GM21723 (cell line): ENCODE results near the gene PBX4.

Experiments
- ATAC-seq: cut with Tn5 transposase; IDR thresholded peaks from one replicate; pipeline ENCODE4 v1.9.1; 2021; ENCODE audit warnings: mild to moderate bottlenecking, moderate library complexity; ENCODE audit not compliant: unreplicated experiment

PBX4 gene

DNA sequence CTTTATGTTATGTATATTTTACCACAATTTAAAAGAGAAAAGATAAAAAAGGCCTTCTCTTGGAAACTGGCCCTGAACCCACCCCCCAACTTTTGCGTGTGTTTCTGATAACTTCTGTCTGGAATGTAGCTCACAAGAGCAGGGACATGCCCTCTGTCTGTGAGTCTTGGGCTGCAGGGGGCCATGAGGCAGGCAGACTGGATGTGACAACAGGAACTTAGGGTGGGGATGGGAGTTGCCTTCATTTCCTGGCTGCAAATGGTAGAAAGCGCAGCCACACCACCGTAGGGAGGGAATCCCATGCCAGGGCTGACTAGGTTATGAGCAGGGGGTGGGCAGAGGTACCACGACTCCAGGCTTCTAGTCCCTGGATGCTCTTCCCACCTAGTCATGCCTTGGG lies 58.6 kb downstream of the PBX4 start:
- no peak for ATAC-seq

DNA sequence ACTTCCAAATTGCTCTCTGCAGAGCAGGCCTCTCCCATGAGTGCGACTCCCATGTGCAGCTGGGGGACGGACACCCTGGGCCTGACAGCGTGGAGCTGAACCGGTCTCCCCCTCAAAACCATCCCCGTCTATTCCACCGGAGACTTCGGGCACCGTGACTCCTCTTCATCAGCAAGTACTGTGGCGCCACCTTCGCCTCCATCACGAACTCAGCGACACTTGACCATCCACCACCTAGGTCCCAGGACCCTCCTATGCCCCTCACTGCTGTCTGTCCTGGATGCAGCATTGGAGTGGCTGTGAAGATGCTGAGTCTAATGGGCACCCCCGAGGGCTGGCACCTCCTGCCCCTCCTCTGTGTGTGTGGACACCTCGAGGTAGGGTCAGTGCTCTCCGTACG lies 59.9 kb downstream of the PBX4 start:
- ATAC-seq: no peak

DNA sequence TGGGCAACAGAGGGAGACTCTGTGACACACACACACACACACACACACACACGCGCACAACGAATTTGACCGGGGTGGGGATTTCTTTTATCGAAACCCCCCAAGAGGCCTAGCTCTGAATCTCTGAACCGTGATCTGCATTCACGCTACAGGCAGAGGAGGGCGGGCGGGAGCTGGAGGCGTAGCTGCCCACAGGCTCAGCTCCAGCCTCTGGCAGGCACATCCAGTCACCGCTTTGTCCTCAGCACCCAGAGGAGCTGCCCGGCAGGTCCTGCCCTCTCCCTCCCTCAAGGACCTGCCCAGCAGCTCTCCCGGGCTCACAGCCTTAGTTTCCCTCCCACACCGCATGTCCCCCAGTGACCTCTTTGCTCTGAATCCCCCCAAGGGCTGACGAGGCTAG lies 60.4 kb downstream of the PBX4 start:
- ATAC-seq: no peak

DNA sequence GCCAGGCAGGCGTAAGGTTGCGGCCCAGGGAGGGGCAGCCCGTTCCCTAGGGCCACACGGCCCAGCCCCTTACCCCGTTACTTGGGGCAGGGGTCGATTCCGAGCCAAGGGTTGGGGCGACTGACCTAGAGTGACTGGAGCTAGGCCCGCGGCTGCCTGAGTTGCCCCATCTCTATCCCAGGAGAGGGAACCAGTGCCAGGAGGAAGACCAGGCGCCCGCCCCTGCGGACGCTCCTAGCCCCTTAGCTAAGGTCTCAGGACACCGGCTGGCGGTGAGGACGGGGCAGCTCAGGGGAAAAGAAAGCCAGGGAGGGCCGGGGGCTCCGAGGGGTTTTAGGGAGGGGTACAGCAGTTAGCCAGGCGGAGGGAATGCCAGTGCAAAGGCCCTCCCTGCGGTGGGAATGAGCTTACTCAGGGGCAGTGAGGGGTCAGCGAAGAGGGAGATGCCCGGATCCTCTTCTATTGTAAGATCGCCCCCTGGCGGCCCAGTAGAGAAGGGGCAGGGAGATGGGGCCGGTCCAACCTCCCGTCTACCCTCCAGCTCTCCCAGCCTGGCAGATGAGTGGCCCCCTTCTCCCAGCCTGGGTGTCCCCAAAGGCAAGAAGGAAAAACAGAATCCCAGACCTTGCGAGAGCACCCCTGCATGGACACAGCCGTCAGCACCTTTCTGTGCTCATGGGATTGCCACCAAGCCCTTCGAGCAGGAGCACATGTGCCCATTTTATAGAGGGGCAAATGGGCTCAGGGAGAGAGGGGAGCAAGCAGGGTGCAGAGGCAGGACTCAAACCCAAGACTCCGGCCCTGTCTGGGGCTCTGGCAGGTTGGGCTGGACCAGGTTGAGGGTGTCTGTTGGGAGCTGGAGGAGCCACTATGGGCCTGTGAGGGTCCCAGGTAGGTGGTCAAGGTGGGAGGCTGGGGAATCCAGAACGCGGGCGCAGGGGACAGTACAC lies 64.1 kb downstream of the PBX4 start:
- no peak for ATAC-seq

DNA sequence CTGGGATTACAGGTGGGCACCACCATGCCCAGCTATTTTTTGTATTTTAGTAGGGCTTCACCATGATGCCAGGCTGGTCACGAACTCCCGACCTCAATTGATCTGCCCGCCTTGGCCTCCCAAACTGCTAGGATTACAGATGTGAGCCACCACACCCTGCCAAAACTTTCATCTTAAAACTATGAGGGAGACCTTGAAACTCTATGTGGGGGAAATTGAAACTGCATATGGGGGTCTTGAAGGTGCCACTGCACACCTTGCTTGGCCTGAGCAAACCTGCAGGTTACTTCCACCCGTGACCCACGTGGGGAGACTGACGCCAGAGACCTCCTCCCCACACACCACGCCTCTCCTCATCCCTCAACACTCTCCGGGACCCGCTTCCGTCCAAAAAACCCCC lies 64.8 kb downstream of the PBX4 start:
- ATAC-seq: no peak

DNA sequence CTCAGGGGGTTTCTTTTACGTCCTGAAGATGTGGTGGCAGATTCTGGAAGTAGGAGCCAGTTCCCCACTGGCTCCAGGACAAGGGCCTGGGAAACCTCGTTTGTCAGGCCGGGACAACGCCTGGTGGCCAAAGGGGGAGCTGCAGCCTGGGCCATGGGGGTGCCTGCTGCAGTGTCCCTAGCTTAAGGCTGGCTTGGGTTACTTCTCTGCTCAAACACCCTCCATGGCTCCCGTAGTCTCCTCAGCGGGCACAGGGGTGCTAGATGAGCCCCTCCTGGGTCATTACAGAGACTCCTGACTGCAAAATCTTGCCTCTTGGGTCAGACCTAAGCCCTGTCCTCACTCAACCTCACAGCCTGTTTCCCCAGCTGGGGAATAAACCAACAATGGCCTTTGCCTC lies 65.7 kb downstream of the PBX4 start:
- ATAC-seq: no peak

DNA sequence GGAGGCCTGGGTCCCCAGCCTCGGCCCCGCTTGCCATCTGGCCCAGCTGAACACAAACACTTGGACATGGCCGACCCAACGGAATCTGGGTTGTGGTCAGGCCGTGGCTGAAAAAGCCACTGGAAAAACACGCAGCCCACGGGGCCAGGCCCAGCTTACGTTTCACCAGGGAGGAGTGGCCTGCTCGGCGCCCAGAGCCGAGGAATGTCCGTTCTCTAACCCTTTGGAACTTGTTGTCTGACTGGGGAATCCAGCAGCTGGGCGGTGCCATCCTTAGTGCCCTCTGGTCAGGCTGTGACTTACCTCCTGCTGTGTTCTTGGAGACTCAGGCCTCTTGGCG lies 66.7 kb downstream of the PBX4 start:
- no peak for ATAC-seq

DNA sequence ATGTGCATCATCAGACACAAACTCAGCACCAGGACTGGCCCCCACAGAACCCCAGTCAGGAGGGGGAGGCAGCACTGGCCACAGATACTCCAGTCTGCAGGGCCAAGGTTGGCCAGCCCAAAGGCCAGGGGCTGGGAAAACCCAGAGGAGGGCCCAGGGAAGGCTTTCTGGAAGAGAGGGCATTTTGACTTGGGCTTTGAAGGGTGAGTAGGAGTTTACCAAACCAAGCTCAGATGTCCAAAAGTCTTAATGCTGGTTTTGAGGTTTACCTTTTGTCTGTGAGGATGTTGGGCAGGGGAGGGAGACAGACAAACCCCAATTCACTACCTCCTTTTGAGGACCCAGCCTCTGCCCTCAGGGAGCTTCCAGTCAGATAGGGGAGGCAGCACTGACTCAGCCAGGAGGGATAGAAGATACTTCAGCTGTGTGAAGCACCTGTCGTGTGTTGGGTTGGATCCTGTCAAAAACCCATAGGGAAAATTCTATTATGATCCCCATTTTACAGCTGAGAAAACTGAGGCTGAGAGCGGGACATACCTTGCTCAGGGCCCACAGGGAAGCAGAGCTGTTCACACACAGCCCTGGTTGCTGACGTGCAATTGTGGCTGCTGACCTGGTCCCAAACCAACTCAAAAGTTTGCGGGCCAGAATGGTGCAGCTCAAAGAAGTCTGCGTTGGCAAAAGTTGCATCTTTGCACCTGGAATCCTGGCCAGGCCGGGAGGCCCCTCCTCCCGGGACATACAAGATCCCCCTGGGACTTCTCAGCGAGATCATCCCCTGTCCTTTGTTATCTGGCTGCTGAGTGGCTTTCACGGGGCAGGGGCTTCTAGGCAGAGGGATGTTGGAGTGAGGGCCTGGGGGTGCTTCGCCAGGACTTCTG lies 67.3 kb downstream of the PBX4 start:
- ATAC-seq: no peak

DNA sequence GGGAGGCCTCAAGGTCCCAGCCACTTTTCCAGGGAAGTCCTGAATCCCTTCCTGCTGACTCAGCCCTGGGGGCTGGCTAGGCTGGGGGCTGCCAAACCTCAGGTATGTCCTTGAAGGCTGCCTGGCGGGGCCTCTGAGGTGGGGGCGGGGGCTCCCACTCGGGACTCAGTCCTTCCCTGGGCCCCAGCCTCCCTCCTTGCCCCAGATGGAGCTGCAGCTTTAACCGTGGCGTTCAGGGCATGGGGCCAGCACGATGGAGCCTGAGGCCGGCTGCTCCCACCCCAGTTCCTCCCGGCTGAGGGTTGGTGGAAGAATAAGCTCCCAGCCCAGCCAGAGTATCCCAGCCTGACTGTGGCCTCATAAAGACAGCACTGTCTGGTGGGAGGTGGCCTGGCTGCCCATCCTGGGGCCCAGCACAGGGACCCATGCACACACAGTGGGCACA lies 68.0 kb downstream of the PBX4 start:
- ATAC-seq: no peak

DNA sequence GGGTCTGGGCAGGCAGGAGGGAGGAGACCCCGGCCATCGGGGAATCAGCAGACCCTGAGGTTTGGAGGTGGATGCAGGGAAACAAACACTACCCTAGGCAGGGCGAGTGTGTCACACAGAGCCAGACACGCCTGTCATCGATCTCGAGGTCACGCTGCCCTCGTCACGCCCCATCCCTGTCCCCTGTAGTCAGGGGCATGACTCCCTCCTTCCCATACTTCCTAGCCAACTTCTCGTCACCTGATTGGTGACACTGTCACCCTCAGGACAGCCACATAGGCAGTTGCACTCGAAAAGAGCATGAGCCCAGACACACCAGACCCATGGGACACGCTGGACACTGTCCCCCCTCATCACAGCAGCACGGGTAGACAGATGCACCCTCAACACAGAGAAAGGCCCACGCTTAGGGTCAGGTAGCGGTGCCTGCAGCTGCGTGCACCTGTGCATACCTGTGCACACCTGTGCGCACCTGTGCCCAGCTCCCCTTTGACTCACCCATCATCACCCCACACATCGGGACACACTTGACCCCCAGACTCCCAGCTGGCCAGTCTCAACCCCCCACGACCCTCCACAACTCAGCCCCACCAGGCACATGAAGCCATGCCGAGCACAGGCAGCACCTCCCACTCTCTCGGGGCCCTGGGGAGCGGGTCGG lies 68.6 kb downstream of the PBX4 start:
- ATAC-seq: no peak

DNA sequence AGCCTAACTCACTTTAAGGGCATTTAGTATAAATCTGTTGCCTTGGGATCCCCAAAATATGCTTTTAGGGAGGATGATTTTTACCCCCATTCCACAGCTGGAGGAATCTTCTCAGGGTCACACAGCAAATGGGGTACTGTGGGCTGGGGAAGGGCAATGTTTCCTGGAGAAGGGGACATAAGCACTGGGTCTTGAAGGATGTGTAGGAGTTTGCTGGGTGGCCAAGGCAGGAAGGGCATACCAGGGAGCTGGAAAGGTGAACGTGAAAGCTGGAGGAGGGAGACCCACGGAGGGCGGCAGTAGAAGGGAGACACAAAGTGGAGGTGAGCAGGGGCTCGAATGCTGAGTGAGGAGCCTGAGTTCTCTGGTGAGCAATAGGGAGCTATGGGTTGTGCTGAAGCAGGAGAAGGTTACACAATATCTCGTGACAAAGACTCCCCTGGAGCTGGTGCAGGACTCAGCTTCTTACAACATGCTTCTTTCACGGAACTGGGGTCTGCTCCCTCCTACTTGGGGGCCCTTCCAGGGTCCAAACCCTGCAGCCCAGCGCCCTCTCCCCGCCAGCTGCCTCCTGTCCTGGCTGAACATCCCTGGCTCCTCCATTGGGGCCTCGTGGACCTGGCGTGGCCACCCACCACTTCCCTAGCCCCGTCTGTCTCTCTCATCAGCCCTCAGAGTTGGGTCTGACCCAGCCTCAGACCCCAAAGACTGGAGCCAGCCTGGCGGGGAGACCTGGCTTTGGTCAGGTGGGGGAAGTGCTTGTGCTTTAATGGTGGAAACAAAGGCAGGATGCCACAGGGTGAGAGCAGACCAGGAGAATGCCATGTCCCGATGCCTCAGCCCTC lies 69.3 kb downstream of the PBX4 start:
- ATAC-seq: no peak

DNA sequence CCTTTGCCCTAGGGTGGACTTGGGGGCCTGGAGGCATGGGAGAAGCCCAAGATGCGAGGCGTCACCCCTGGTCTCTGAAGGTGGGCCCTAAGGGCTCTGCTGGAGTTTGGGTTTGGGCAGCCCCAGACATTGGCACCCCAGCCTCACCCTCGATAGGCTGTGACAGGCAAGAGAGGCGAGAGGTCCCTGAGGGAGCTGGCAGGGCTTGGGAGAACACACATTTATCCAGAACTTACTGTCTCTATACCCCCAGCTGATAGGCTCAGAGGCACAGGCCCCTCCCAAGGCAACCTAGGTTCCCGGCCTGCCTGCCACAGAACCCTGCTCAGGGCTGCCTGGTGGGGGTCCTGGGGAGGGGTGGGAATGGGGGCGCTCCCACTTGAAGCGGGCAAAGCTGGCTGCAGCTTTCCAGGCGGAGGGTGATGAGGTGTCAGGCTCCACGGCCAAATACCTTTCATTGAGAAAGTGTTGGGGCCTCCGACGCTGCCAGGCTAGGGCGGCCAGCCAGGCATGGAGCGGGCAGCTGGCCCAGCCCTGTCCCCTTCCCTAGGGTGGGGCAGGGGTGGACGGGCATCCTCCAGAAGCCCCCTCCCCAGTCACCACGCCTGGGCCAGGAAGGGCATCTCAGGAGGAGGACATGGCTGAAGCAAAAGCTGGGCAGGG lies 70.7 kb downstream of the PBX4 start:
- ATAC-seq: no peak

DNA sequence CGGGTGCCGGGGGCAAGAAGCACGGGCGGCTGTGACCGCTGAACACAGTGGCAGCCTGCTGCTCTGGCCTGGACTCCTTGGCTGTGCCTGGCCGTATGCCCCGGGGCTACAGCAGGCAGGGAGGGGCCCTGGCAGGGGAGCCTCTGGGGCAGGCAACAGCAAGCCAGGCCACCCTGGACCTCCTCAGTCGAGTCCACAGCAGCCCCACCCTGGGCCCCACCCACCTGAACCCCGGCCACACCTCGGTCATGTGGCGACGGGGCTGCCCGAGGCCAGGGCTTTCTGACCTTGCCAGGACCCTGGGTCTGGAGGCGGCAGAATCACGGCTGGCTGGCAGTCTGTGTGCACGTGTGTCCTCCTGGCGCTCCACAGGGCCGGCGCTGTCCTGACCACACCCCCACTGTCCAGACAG lies 71.7 kb downstream of the PBX4 start:
- ATAC-seq: no peak

DNA sequence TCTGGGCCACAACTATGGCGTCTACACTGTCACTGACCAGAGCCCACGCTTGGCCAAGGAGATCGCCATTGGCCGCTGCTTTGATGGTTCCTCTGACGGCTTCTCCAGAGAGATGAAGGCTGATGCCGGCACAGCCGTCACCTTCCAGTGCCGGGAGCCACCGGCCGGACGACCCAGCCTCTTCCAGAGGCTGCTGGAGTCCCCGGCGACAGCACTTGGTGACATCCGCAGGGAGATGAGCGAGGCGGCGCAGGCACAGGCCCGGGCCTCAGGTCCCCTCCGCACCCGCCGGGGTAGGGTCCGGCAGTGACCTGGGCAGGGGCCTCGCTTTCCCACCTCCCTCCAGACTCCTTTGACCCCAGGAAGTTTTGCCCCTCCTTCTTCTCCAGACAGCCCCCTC lies 72.8 kb downstream of the PBX4 start:
- ATAC-seq: no peak

DNA sequence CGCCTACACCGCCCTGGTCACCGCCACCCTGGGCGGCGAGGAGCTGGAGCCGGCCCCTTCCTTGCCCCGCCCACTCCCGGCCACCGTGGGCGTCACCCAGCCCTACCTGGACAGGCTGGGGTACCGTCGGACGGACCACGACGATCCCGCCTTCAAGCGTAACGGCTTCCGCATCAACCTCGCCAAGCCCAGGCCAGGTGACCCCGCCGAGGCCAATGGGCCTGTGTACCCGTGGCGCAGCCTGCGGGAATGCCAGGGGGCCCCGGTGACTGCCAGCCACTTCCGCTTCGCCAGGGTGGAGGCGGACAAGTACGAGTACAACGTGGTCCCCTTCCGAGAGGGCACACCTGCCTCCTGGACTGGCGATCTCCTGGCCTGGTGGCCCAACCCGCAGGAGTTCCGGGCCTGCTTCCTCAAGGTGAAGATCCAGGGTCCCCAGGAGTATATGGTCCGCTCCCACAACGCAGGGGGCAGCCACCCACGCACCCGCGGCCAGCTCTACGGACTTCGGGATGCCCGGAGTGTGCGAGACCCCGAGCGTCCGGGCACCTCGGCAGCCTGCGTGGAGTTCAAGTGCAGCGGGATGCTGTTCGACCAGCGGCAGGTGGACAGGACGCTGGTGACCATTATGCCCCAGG lies 73.4 kb downstream of the PBX4 start:
- ATAC-seq: no peak

DNA sequence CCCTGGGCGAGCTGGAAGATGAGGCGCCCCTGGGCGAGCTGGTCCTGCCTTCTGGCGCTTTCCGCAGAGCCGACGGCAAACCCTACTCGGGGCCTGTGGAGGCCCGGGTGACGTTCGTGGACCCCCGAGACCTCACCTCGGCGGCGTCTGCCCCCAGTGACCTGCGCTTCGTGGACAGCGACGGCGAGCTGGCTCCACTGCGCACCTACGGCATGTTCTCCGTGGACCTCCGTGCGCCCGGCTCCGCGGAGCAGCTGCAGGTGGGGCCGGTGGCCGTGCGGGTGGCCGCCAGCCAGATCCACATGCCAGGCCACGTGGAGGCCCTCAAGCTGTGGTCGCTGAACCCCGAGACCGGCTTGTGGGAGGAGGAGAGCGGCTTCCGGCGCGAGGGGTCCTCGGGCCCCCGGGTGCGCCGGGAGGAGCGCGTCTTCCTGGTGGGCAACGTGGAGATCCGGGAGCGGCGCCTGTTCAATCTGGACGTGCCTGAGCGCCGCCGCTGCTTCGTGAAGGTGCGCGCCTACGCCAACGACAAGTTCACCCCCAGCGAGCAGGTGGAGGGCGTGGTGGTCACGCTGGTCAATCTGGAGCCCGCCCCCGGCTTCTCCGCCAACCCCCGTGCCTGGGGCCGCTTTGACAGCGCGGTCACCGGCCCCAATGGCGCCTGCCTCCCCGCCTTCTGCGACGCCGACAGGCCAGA lies 74.1 kb downstream of the PBX4 start:
- no peak for ATAC-seq

DNA sequence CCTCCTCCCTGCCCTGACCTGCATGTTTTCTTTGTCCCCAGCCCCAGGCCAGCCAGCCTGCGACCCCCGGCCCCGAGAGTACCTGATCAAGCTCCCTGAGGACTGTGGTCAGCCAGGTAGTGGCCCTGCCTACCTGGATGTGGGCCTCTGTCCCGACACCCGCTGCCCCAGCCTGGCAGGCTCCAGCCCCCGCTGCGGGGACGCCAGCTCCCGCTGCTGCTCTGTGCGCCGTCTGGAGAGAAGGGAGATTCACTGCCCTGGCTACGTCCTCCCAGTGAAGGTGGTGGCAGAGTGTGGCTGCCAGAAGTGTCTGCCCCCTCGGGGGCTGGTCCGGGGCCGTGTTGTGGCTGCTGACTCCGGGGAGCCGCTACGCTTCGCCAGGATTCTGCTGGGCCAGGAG lies 74.8 kb downstream of the PBX4 start:
- no peak for ATAC-seq

DNA sequence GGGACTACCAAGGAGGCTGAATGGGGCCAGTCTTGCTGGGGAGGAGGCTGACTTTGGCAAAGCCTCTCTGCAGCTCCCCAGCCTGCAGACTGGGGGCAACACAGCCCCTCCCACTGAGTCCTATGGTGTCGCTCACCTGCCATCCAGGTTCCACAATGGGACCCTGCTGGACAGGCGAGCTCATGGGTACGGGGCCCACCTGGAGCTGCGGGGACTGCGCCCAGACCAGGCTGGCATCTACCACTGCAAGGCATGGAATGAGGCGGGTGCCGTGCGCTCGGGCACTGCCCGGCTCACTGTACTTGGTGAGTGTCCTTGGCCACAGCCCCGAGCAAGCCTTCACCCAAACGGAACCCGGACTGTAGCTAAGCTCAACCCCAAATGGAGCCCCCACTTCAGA lies 75.4 kb downstream of the PBX4 start:
- ATAC-seq: no peak

DNA sequence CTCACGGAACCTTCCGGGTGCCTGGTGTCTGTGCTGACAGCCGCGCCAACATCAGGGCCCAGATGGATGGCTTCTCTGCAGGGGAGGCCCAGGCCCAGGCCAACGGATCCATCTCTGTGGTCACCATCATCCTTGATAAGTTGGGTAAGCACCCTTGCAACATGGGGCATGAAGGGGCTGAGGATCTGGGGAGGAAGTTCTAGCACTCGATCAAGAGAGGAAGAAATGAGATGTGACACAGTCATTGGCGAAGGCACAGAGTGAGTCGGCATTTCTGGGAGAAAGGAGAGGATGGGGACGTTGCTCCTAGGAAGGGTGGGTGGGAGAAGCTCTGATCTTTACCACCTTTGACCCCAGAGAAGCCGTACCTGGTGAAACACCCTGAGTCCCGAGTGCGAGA lies 76.0 kb downstream of the PBX4 start:
- no peak for ATAC-seq
